Body of pancreas (tissue), 4 donors: Measurements from ENCODE around the gene AKR1C3. TPM values are rescaled to one million over a fixed set of nuclear protein-coding genes. Genes with fewer than 3 reads are reported as not detected.

Experiments
- ATAC-seq: fragments of 150-250 bp; one replicate; pipeline ENCODE4 v1.9.1; 2016
- DNase-seq, 4 donors: peaks; one replicate each; pipeline ENCODE4 v3.0.0-alpha.2; 2019
- H3K27ac ChIP-seq, 4 donors: fragments of 200-600 bp; sonication (generic); 1 replicate in 3 of 4; 2 replicates in 1 of 4; pipeline versions ENCODE4 v1.5.1 to v1.6.1; 2016 to 2019; ENCODE audit warnings: mild to moderate bottlenecking in 1 of 4, mixed read lengths in 1 of 4, moderate library complexity in 1 of 4
- H3K27me3 ChIP-seq, 2 donors: fragments of 200-600 bp; sonication (generic); one replicate each; pipeline ENCODE4 v1.6.0; 2016; ENCODE audit warnings: mild to moderate bottlenecking in 1 of 2
- H3K36me3 ChIP-seq, 2 donors: fragments of 200-600 bp; sonication (generic); replicated peaks in 1 of 2; 2 replicates each; pipeline ENCODE4 v1.5.1; 2016; ENCODE audit warnings: low read depth in 2 of 2; ENCODE audit not compliant: insufficient read depth in 1 of 2
- H3K4me1 ChIP-seq: fragments of 200-600 bp; sonication (generic); one replicate; pipeline ENCODE4 v1.6.0; 2016
- H3K4me3 ChIP-seq, 2 donors: fragments of 200-600 bp; sonication (generic); 1 replicate in 1 of 2; 2 replicates in 1 of 2; pipeline ENCODE4 v1.5.1; 2016 to 2019
- H3K9me3 ChIP-seq, 3 donors: fragments of 200-600 bp; sonication (generic); 1 replicate in 2 of 3; 2 replicates in 1 of 3; pipeline ENCODE4 v1.5.1; 2016
- CTCF ChIP-seq, 7 experiments: fragments of 450-650 bp in 4 of 7; fragments of 200-600 bp in 3 of 7; sonication (generic) in 3 of 7; IDR thresholded peaks; one replicate each; pipeline ENCODE4 v1.5.1; 2016 to 2019; ENCODE audit warnings: antibody characterized with exemption in 7 of 7
- POLR2A ChIP-seq, 3 donors: fragments of 450-650 bp; IDR thresholded peaks; one replicate each; pipeline ENCODE4 v1.6.1; 2016; ENCODE audit warnings: antibody characterized with exemption in 3 of 3, mild to moderate bottlenecking in 2 of 3
- WGBS, 2 donors: methylation state at CpG; one replicate each; pipeline ENCODE4 v1.1.5; 2017; 5-methylcytosine and 5-hydroxymethylcytosine counted together
- intact Hi-C: fragments of 100-400 bp; cut with DNase I; formaldehyde crosslinking; loops from one replicate; pipeline ENCODE4 v1.15.1; 2023
- total RNA-seq, 2 donors: library from RNA; depleted of rRNA; stranded (reverse); fragments of >200 nt; gene quantifications; one replicate each; pipeline ENCODE4 v1.1.0, GENCODE V29; 2016

AKR1C3 gene
- total RNA-seq, 2 donors from 2014 or later, result 31.1 to 34.6 TPM

GRCh38 chr10:5071411-5072198, 22.6 kb upstream of the AKR1C3 start:
- no peak overlapping the region for H3K4me3 ChIP-seq
- intact Hi-C loops, result no loop called here
- 11 to 18% methylated on average over 8 of the region's 8 CpGs for WGBS, 2 donors
- H3K36me3 ChIP-seq, result no peaks in the 10 kb centered on the region
- peak in 2 of 3 donors; percentile 35 to 49 for TF ChIP-seq POLR2A (IDR thresholded peaks at IDR 0.05)
- TF ChIP-seq CTCF (IDR thresholded peaks at IDR 0.05), result no peak
- ATAC-seq (peak; percentile 94), DNase-seq (peak; percentile 83 to 95 (median 86))
- no peaks in the 10 kb centered on the region for H3K9me3 ChIP-seq
- peak overlapping the region; percentile 84 to 96 (median 90) for H3K27ac ChIP-seq
- H3K4me1 ChIP-seq, result peaks cover 37% of the 10 kb centered on the region
- H3K27me3 ChIP-seq, result no peaks in the 10 kb centered on the region

- Histone ChIP-seq H3K9me3 (no peaks in the 10 kb centered on the region), H3K27ac (no peak overlapping the region), H3K4me3 (no peak overlapping the region), H3K27me3 (no peaks in the 10 kb centered on the region), H3K36me3 (no peaks in the 10 kb centered on the region), H3K4me1 (peaks cover 43% of the 10 kb centered on the region)
- no peak for TF ChIP-seq POLR2A (IDR thresholded peaks at IDR 0.05)
- TF ChIP-seq CTCF (IDR thresholded peaks at IDR 0.05), result no peak
- DNase-seq, result no peak
- intact Hi-C loops, result no loop called here
- ATAC-seq, result no peak
- 92 to 100% methylated on average over 2 of the region's 2 CpGs for WGBS, 2 donors
These were observed 20.6 kb upstream of the AKR1C3 start for GRCh38 chr10:5073659-5074058.

- Histone ChIP-seq H3K27me3 (no peaks in the 10 kb centered on the region), H3K9me3 (no peaks in the 10 kb centered on the region), H3K36me3 (no peaks in the 10 kb centered on the region), H3K4me1 (peaks cover 31% of the 10 kb centered on the region), H3K4me3 (no peak overlapping the region), H3K27ac (no peak overlapping the region)
- 76 to 89% methylated on average over 3 of the region's 3 CpGs for WGBS, 2 donors
- ATAC-seq (no peak), DNase-seq (no peak)
- TF ChIP-seq POLR2A (IDR thresholded peaks at IDR 0.05) (no peak), CTCF (IDR thresholded peaks at IDR 0.05) (no peak)
- intact Hi-C loops, result no loop called here
These were observed 17.6 kb upstream of the AKR1C3 start for GRCh38 chr10:5076615-5077014.

- peak; percentile 98 for ATAC-seq
- peak; percentile 49 to 69 (median 62) for DNase-seq
- no peak for TF ChIP-seq POLR2A (IDR thresholded peaks at IDR 0.05)
- TF ChIP-seq CTCF (IDR thresholded peaks at IDR 0.05), result no peak
These were observed 15.6 kb upstream of the AKR1C3 start for GRCh38 chr10:5078547-5079180.

More at GRCh38 chr10:5078547-5079180, 15.6 kb upstream of the AKR1C3 start:
- Histone ChIP-seq H3K36me3 (no peaks in the 10 kb centered on the region), H3K4me1 (peaks cover 17% of the 10 kb centered on the region), H3K4me3 (no peak overlapping the region), H3K27ac (peak overlapping the region in 2 of 4 donors; percentile 51), H3K27me3 (no peaks in the 10 kb centered on the region), H3K9me3 (no peaks in the 10 kb centered on the region)
- WGBS, 2 donors, result 58 to 81% methylated on average over 4 of the region's 4 CpGs
- intact Hi-C loops, result no loop called here
